Measurements from ENCODE around the gene FIGN. TPM values are rescaled to one million over a fixed set of nuclear protein-coding genes. Genes with fewer than 3 reads are reported as not detected.

Gene FIGN
- total and polyA plus RNA-seq, 2 donors (not counting 1 experiment from before 2014, with no cell fraction given): 1.5 to 1.6 TPM

DNA sequence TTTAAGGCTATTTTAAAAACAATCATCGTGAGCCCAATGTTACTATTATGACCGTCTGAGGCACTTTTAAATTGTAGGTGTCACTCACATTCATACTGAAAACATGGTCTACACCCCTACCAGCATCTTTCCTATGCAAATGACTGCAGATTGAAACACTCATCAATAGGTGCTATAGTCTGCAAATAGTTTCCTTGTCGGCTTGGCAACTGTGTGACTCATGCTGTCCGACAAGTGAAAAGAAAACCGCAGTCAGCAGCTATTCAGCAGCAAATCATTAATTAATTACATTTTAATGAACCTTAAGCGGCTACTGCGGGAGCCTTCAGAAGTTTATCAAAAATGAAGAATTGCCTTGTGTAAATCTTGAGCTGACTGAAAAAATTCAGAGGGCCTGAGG, 134.4 kb downstream of the FIGN start:
- Histone ChIP-seq H2AFZ (ENCODE audit: low read length) (no peak overlapping the region), H4K20me1 (ENCODE audit: control insufficient read depth, extremely low read depth, insufficient read depth, low read length) (no peaks in the 10 kb centered on the region), H3K9ac (ENCODE audit: insufficient read depth, low read length) (no peak overlapping the region), H3K79me2 (ENCODE audit: control insufficient read depth, insufficient read depth, low read length) (no peaks in the 10 kb centered on the region), H3K27me3 (ENCODE audit: control insufficient read depth, insufficient read depth, low read length) (no peaks in the 10 kb centered on the region), H3K4me2 (ENCODE audit: extremely low read depth, insufficient read depth, low read length) (no peak overlapping the region), H3K27ac (ENCODE audit: insufficient read depth, low read length) (no peak overlapping the region), H3K4me3 (replicated peaks in 1 of 4; ENCODE audit: control extremely low read depth in 1 of 4, insufficient read depth in 1 of 4, low read depth in 3 of 4, low read length in 4 of 4) (no peak overlapping the region), H3K9me3 (ENCODE audit: control insufficient read depth, insufficient read depth, low read depth, low read length) (no peaks in the 10 kb centered on the region), H3K36me3 (ENCODE audit: control insufficient read depth, insufficient read depth, low read length) (no peaks in the 10 kb centered on the region), H3K4me1 (ENCODE audit: control insufficient read depth, extremely low read depth, insufficient read depth, low read length) (peaks cover 2% of the 10 kb centered on the region)
- peak; percentile 28 to 91 for DNase-seq (ENCODE audit: low read depth in 2 of 2)
- TF ChIP-seq EZH2 (IDR thresholded peaks at IDR 0.05; ENCODE audit: low read length, missing control alignments): no peak
- TF ChIP-seq, protein P1, sequence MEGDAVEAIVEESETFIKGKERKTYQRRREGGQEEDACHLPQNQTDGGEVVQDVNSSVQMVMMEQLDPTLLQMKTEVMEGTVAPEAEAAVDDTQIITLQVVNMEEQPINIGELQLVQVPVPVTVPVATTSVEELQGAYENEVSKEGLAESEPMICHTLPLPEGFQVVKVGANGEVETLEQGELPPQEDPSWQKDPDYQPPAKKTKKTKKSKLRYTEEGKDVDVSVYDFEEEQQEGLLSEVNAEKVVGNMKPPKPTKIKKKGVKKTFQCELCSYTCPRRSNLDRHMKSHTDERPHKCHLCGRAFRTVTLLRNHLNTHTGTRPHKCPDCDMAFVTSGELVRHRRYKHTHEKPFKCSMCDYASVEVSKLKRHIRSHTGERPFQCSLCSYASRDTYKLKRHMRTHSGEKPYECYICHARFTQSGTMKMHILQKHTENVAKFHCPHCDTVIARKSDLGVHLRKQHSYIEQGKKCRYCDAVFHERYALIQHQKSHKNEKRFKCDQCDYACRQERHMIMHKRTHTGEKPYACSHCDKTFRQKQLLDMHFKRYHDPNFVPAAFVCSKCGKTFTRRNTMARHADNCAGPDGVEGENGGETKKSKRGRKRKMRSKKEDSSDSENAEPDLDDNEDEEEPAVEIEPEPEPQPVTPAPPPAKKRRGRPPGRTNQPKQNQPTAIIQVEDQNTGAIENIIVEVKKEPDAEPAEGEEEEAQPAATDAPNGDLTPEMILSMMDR (conservative IDR thresholded peaks at IDR 0.05 in 1 of 2, IDR thresholded peaks at IDR 0.05 in 1 of 2; ENCODE audit: low read depth in 1 of 2, low read length in 2 of 2): no peak

DNA sequence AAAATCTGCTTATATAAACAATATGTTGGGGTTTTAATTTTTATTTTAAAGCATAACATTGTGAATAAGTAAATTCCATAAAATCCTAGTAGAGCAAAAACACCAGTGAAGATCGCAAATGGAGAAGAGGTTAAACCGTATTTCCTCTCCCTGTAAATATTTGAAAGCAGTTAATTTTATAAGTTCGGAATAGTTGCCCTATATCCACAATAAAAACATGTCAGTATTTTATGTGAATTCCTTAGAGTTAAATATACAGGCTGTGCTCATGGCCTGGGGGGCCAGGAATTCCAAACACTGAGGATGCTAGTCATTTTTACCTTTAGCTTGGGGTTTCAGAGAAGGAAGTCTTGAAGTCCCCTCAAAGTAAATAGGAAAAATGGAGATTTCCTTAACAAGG, 135.0 kb downstream of the FIGN start:
- H3K79me2 ChIP-seq (ENCODE audit: control insufficient read depth, insufficient read depth, low read length): no peaks in the 10 kb centered on the region
- H3K27ac ChIP-seq (ENCODE audit: insufficient read depth, low read length): no peak overlapping the region
- peaks cover 2% of the 10 kb centered on the region for H3K4me1 ChIP-seq (ENCODE audit: control insufficient read depth, extremely low read depth, insufficient read depth, low read length)
- TF ChIP-seq, protein P1 (conservative IDR thresholded peaks at IDR 0.05 in 1 of 2, IDR thresholded peaks at IDR 0.05 in 1 of 2; ENCODE audit: low read depth in 1 of 2, low read length in 2 of 2): no peak
- TF ChIP-seq EZH2 (IDR thresholded peaks at IDR 0.05; ENCODE audit: low read length, missing control alignments): no peak
- H2AFZ ChIP-seq (ENCODE audit: low read length): no peak overlapping the region
- no peaks in the 10 kb centered on the region for H3K27me3 ChIP-seq (ENCODE audit: control insufficient read depth, insufficient read depth, low read length)
- DNase-seq (ENCODE audit: low read depth in 2 of 2): no peak
- H3K4me3 ChIP-seq (replicated peaks in 1 of 4; ENCODE audit: control extremely low read depth in 1 of 4, insufficient read depth in 1 of 4, low read depth in 3 of 4, low read length in 4 of 4): no peak overlapping the region
- no peak overlapping the region for H3K4me2 ChIP-seq (ENCODE audit: extremely low read depth, insufficient read depth, low read length)
- H4K20me1 ChIP-seq (ENCODE audit: control insufficient read depth, extremely low read depth, insufficient read depth, low read length): no peaks in the 10 kb centered on the region
- no peaks in the 10 kb centered on the region for H3K9me3 ChIP-seq (ENCODE audit: control insufficient read depth, insufficient read depth, low read depth, low read length)
- H3K9ac ChIP-seq (ENCODE audit: insufficient read depth, low read length): no peak overlapping the region
- no peaks in the 10 kb centered on the region for H3K36me3 ChIP-seq (ENCODE audit: control insufficient read depth, insufficient read depth, low read length)

DNA sequence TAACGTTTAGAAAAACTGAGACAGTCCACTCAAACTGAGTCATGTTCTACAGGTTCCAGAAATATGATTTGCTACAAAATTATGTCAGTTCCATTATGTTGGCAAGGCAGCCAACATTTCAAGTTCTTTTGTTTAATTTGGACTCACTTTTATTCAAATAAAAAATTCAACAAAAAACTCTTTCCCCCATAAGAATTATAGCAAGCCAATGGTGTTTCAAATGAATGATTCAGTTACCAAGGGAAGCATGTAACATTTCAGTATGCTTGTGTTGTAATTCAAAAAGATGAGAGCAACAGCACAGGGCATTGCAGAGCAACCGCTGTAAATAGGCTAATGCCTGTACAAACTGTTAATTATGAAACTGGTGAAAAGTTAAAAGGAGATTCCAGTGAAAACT, 140.8 kb downstream of the FIGN start:
- no peaks in the 10 kb centered on the region for H3K79me2 ChIP-seq (ENCODE audit: control insufficient read depth, insufficient read depth, low read length)
- H3K9ac ChIP-seq (ENCODE audit: insufficient read depth, low read length): no peak overlapping the region
- no peaks in the 10 kb centered on the region for H3K36me3 ChIP-seq (ENCODE audit: control insufficient read depth, insufficient read depth, low read length)
- H4K20me1 ChIP-seq (ENCODE audit: control insufficient read depth, extremely low read depth, insufficient read depth, low read length): no peaks in the 10 kb centered on the region
- no peaks in the 10 kb centered on the region for H3K4me1 ChIP-seq (ENCODE audit: control insufficient read depth, extremely low read depth, insufficient read depth, low read length)
- H3K27me3 ChIP-seq (ENCODE audit: control insufficient read depth, insufficient read depth, low read length): no peaks in the 10 kb centered on the region
- no peak overlapping the region for H3K4me2 ChIP-seq (ENCODE audit: extremely low read depth, insufficient read depth, low read length)
- DNase-seq (ENCODE audit: low read depth in 2 of 2): peak; percentile 20 to 61
- TF ChIP-seq EZH2 (IDR thresholded peaks at IDR 0.05; ENCODE audit: low read length, missing control alignments): no peak
- TF ChIP-seq, protein P1 (conservative IDR thresholded peaks at IDR 0.05 in 1 of 2, IDR thresholded peaks at IDR 0.05 in 1 of 2; ENCODE audit: low read depth in 1 of 2, low read length in 2 of 2): no peak
- no peak overlapping the region for H3K27ac ChIP-seq (ENCODE audit: insufficient read depth, low read length)
- no peak overlapping the region for H3K4me3 ChIP-seq (replicated peaks in 1 of 4; ENCODE audit: control extremely low read depth in 1 of 4, insufficient read depth in 1 of 4, low read depth in 3 of 4, low read length in 4 of 4)
- no peak overlapping the region for H2AFZ ChIP-seq (ENCODE audit: low read length)
- no peaks in the 10 kb centered on the region for H3K9me3 ChIP-seq (ENCODE audit: control insufficient read depth, insufficient read depth, low read depth, low read length)

Measured in fibroblast of lung (primary cell).